Calu3 (cell line): ENCODE measurements around the gene ALPG. TPM values are rescaled to one million over a fixed set of nuclear protein-coding genes. Genes with fewer than 3 reads are reported as not detected.

Experiments used
- BruUV-seq: library from RNA; stranded (reverse); fragments of 400-500 nt; replicated peaks from 2 replicates; lab custom pipeline; 2021; lab: Mats Ljungman, UMichigan
- CTCF ChIA-PET: fragments of 300-600 bp; sonication (Branson Sonifier 250); formaldehyde crosslinking; loops from one replicate; lab custom pipeline; 2022; ENCODE audit warnings: antibody characterized with exemption; lab: Charles Lee
- DNase-seq: peaks from one replicate; pipeline ENCODE4 v3.0.0; 2022
- H3K27ac Mint-ChIP-seq: one replicate; pipeline ENCODE4 v1.8.0; 2022; ENCODE audit warnings: mixed read lengths; ENCODE audit not compliant: unreplicated experiment
- H3K27me3 Mint-ChIP-seq: one replicate; pipeline ENCODE4 v1.8.0; 2022; ENCODE audit warnings: mixed read lengths; ENCODE audit not compliant: unreplicated experiment
- H3K36me3 Mint-ChIP-seq: one replicate; pipeline ENCODE4 v1.8.0; 2022; ENCODE audit warnings: mild to moderate bottlenecking, moderate library complexity, mixed read lengths; ENCODE audit not compliant: insufficient read depth, unreplicated experiment
- H3K4me1 Mint-ChIP-seq: one replicate; pipeline ENCODE4 v1.8.0; 2022; ENCODE audit warnings: mild to moderate bottlenecking, low read depth, mixed read lengths; ENCODE audit not compliant: unreplicated experiment
- H3K4me3 Mint-ChIP-seq: one replicate; pipeline ENCODE4 v1.8.0; 2022; ENCODE audit warnings: mild to moderate bottlenecking, low read depth, moderate library complexity, mixed read lengths; ENCODE audit not compliant: unreplicated experiment
- H3K9me3 Mint-ChIP-seq: one replicate; pipeline ENCODE4 v1.8.0; 2022; ENCODE audit warnings: low read depth, mixed read lengths; ENCODE audit not compliant: unreplicated experiment
- CTCF ChIP-seq: fragments of 200-600 bp; IDR thresholded peaks from one replicate; pipeline ENCODE4 v1.8.0; 2022; ENCODE audit warnings: antibody characterized with exemption; ENCODE audit not compliant: unreplicated experiment
- intact Hi-C: fragments of 100-400 bp; cut with micrococcal nuclease; formaldehyde crosslinking; loops from one replicate; pipeline ENCODE4 v1.10.0; 2022; ENCODE audit not compliant: unreplicated experiment
- total RNA-seq: library from RNA; stranded (reverse); gene quantifications from 2 replicates; pipeline ENCODE4 v1.2.3, GENCODE V29; 2022

Gene ALPG
- total RNA-seq, 1 experiment from 2014 or later: not detected

- no peaks in the 10 kb centered on the region for H3K36me3 Mint-ChIP-seq
- DNase-seq: no peak
- H3K27me3 Mint-ChIP-seq: peaks cover 15% of the 10 kb centered on the region
- BruUV-seq: no TSS peak
- no peaks in the 10 kb centered on the region for H3K4me1 Mint-ChIP-seq
- CTCF ChIA-PET: interaction anchor here (1.1 kb wide), 1 partner anchor 71 kb away, joined by 3 read pairs; no protein-coding TSS in a partner anchor
- H3K4me3 Mint-ChIP-seq: no peak overlapping the region
- no peak for TF ChIP-seq CTCF
- intact Hi-C loops: no loop called here
- H3K9me3 Mint-ChIP-seq: no peaks in the 10 kb centered on the region
- H3K27ac Mint-ChIP-seq: no peak overlapping the region
Measured at GRCh38 chr2:232436381-232437194, 29.9 kb downstream of the ALPG start.

GRCh38 chr2:232437195-232437571 lies 30.5 kb downstream of the ALPG start:
- H3K4me3 Mint-ChIP-seq: no peak overlapping the region
- H3K36me3 Mint-ChIP-seq: no peaks in the 10 kb centered on the region
- H3K27me3 Mint-ChIP-seq: peaks cover 16% of the 10 kb centered on the region
- no peak for TF ChIP-seq CTCF
- H3K27ac Mint-ChIP-seq: no peak overlapping the region
- no peaks in the 10 kb centered on the region for H3K9me3 Mint-ChIP-seq
- H3K4me1 Mint-ChIP-seq: no peaks in the 10 kb centered on the region
- intact Hi-C loops: no loop called here
- DNase-seq: no peak
- no TSS peak for BruUV-seq
- CTCF ChIA-PET: interaction anchor here (1.1 kb wide), 1 partner anchor 71 kb away, joined by 3 read pairs; no protein-coding TSS in a partner anchor

GRCh38 chr2:232438091-232438490 lies 31.4 kb downstream of the ALPG start:
- H3K36me3 Mint-ChIP-seq: no peaks in the 10 kb centered on the region

More at GRCh38 chr2:232438091-232438490, 31.4 kb downstream of the ALPG start:
- CTCF ChIA-PET: no interaction called here
- no TSS peak for BruUV-seq
- intact Hi-C loops: no loop called here
- H3K27ac Mint-ChIP-seq: no peak overlapping the region
- H3K4me3 Mint-ChIP-seq: no peak overlapping the region
- no peaks in the 10 kb centered on the region for H3K4me1 Mint-ChIP-seq
- H3K9me3 Mint-ChIP-seq: no peaks in the 10 kb centered on the region
- TF ChIP-seq CTCF: no peak
- DNase-seq: no peak
- H3K27me3 Mint-ChIP-seq: peaks cover 16% of the 10 kb centered on the region
